Fibroblast of pulmonary artery (primary cell): Measurements from ENCODE around the gene ARHGEF12.

ENCODE experiments used
- DNase-seq: peaks from one replicate; pipeline ENCODE4 v3.0.0-alpha.2; 2010; ENCODE audit warnings: low read depth
- H3K4me3 ChIP-seq: replicated peaks from 2 replicates; pipeline ENCODE4 v1.5.1; 2011; ENCODE audit warnings: low read depth, mild to moderate bottlenecking, control low read depth, low read length, moderate library complexity
- CTCF ChIP-seq: IDR thresholded peaks from 2 replicates; pipeline ENCODE4 v1.5.1; 2011; ENCODE audit warnings: mild to moderate bottlenecking, control low read depth, low read length, inconsistent platforms; ENCODE audit errors: missing control alignments

Gene ARHGEF12

GRCh38 chr11:120352405-120352804 lies 16.2 kb downstream of the ARHGEF12 start:
- no peak overlapping the region for H3K4me3 ChIP-seq
- no peak for DNase-seq
- TF ChIP-seq CTCF = no peak

GRCh38 chr11:120354068-120354467 lies 17.9 kb downstream of the ARHGEF12 start:
- peak; percentile 25 for DNase-seq
- H3K4me3 ChIP-seq = no peak overlapping the region
- TF ChIP-seq CTCF = no peak

GRCh38 chr11:120354779-120355178 lies 18.6 kb downstream of the ARHGEF12 start:
- no peak overlapping the region for H3K4me3 ChIP-seq
- DNase-seq = no peak
- TF ChIP-seq CTCF = no peak

- no peak for DNase-seq
- H3K4me3 ChIP-seq = no peak overlapping the region
- no peak for TF ChIP-seq CTCF
These were observed 21.4 kb downstream of the ARHGEF12 start for GRCh38 chr11:120357620-120358019.

GRCh38 chr11:120358729-120359128 lies 22.5 kb downstream of the ARHGEF12 start:
- no peak for TF ChIP-seq CTCF
- no peak for DNase-seq
- H3K4me3 ChIP-seq = no peak overlapping the region

GRCh38 chr11:120363436-120363835 lies 27.2 kb downstream of the ARHGEF12 start:
- H3K4me3 ChIP-seq = no peak overlapping the region
- no peak for TF ChIP-seq CTCF
- no peak for DNase-seq

- H3K4me3 ChIP-seq = no peak overlapping the region
- DNase-seq = no peak
- TF ChIP-seq CTCF = no peak
These were observed 29.3 kb downstream of the ARHGEF12 start for GRCh38 chr11:120365512-120365911.
